CD4-positive, alpha-beta memory T cell (primary cell): ENCODE data around the gene GPR61. TPM values are rescaled to one million over a fixed set of nuclear protein-coding genes. Genes with fewer than 3 reads are reported as not detected.
A peak's percentile ranks its signal among the peaks of the same experiment; 100 is the strongest.

Source experiments
- CTCF ChIA-PET: fragments of 350-600 bp; sonication (Branson Sonifier 250); formaldehyde crosslinking; loops from one replicate; lab custom pipeline; 2021; ENCODE audit warnings: inconsistent platforms; ENCODE audit not compliant: partially characterized antibody; lab: Charles Lee
- POLR2A ChIA-PET: fragments of 350-600 bp; sonication (Branson Sonifier 250); formaldehyde crosslinking; loops from one replicate; lab custom pipeline; 2021; ENCODE audit not compliant: partially characterized antibody; lab: Charles Lee
- DNase-seq, 5 donors: peaks; one replicate each; pipeline versions ENCODE4 v3.0.0 to v3.0.0-alpha.2; 2020 to 2022; ENCODE audit warnings: mixed read lengths in 1 of 5
- H3K27ac ChIP-seq: one replicate; pipeline ENCODE4 v1.7.0; 2013; ENCODE audit warnings: low read depth, low read length
- H3K27me3 ChIP-seq: 2 replicates; pipeline ENCODE4 v1.7.0; 2013; ENCODE audit warnings: mild to moderate bottlenecking, low read length, moderate library complexity; ENCODE audit not compliant: insufficient read depth
- H3K36me3 ChIP-seq: 2 replicates; pipeline ENCODE4 v1.7.0; 2013; ENCODE audit warnings: mild to moderate bottlenecking, low read length, moderate library complexity; ENCODE audit not compliant: insufficient read depth
- H3K4me1 ChIP-seq: 2 replicates; pipeline ENCODE4 v1.7.0; 2013; ENCODE audit warnings: mild to moderate bottlenecking, low read length, moderate library complexity; ENCODE audit not compliant: insufficient read depth
- H3K4me3 ChIP-seq, 2 donors: one replicate each; pipeline ENCODE4 v1.7.0; 2013; ENCODE audit warnings: low read length in 2 of 2, mild to moderate bottlenecking in 1 of 2
- H3K9me3 ChIP-seq, 2 donors: one replicate each; pipeline ENCODE4 v1.7.0; 2013; ENCODE audit warnings: low read length in 2 of 2, control low read depth in 1 of 2; ENCODE audit not compliant: control insufficient read depth in 1 of 2
- H3K27ac Mint-ChIP-seq, 7 donors: one replicate each; pipeline ENCODE4 v1.8.0; 2020 to 2021; ENCODE audit warnings: mixed read lengths in 7 of 7, mild to moderate bottlenecking in 6 of 7, inconsistent platforms in 3 of 7, moderate library complexity in 3 of 7
- H3K27me3 Mint-ChIP-seq, 2 donors: one replicate each; pipeline ENCODE4 v1.8.0; 2020 to 2021; ENCODE audit warnings: mixed read lengths in 2 of 2
- H3K36me3 Mint-ChIP-seq, 2 donors: one replicate each; pipeline ENCODE4 v1.8.0; 2020 to 2021; ENCODE audit warnings: mixed read lengths in 2 of 2, inconsistent platforms in 1 of 2, mild to moderate bottlenecking in 1 of 2
- H3K4me1 Mint-ChIP-seq, 4 donors: one replicate each; pipeline ENCODE4 v1.8.0; 2020 to 2021; ENCODE audit warnings: mixed read lengths in 4 of 4, mild to moderate bottlenecking in 1 of 4
- H3K4me3 Mint-ChIP-seq, 8 donors: one replicate each; pipeline ENCODE4 v1.8.0; 2020 to 2021; ENCODE audit warnings: mixed read lengths in 8 of 8, mild to moderate bottlenecking in 7 of 8, moderate library complexity in 6 of 8, inconsistent platforms in 3 of 8
- H3K9me3 Mint-ChIP-seq, 8 donors: one replicate each; pipeline ENCODE4 v1.8.0; 2020 to 2021; ENCODE audit warnings: mixed read lengths in 8 of 8, mild to moderate bottlenecking in 5 of 8, inconsistent platforms in 3 of 8, moderate library complexity in 1 of 8
- intact Hi-C: fragments of 100-400 bp; cut with micrococcal nuclease; formaldehyde crosslinking; loops from one replicate; pipeline ENCODE4 v1.15.1; 2023
- polyA plus RNA-seq, 2 donors: library from polyadenylated mRNA; unstranded; fragments of 300-500 nt; fragmentation: Illumina TruSeq; gene quantifications; one replicate each; pipeline ENCODE4 v1.2.3, GENCODE V29; 2021
- total RNA-seq, 2 experiments: library from RNA; stranded (reverse); gene quantifications; one replicate each; pipeline ENCODE4 v1.2.3, GENCODE V29; 2021

The GPR61 gene
- total and polyA plus RNA-seq, 4 experiments from 2014 or later: 0.35 to 0.84 (median 0.53) TPM; not detected in 1

DNA sequence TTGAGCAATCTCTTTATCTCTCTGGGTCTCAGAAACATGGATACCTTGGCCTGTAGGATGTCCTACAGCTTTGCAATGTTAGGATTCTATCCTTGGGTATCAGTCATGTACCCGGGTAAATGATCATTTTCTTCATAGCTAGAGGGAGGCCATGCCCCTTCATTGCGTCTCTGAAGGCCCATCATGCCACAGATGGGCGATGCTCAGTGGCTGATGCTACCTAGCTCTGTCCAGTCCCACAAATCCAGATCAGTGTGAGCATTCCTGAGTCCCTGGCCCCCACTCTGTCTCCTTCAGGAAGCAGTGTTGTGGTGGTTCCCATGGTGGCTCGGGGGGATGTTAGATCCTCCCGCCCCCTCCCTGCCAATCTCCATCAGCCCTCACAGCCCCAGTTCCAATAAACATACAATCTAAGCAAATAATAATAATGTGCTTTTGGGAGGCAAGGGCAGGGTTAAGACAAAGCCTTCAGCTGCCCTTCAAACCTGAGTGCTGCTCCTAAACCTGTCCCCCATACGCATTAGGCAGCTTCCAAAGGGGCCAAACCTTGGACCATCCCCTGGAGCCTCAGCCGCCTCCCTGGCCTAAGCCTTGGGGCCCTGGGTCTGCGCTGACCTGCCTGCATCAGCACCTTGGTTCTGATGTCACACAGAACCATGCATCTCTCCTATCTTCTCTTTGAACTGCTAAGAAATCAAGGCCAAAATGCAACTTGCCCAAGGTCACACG is 681 bp upstream of the GPR61 start:
- Histone ChIP-seq H3K36me3 (no peaks in the 10 kb centered on the region), H3K9me3 (no peaks in the 10 kb centered on the region), H3K4me1 (no peaks in the 10 kb centered on the region), H3K27me3 (no peaks in the 10 kb centered on the region), H3K4me3 (no peak overlapping the region), H3K27ac (no peak overlapping the region)
- Mint-ChIP-seq H3K27ac (peak overlapping the region in 1 of 7 donors; percentile 31), H3K4me3 (no peak overlapping the region), H3K4me1 (no peaks in the 10 kb centered on the region), H3K36me3 (no peaks in the 10 kb centered on the region), H3K27me3 (peaks cover 0 to 2% of the 10 kb centered on the region in 2 donors), H3K9me3 (no peaks in the 10 kb centered on the region)
- DNase-seq: no peak
- CTCF ChIA-PET: interaction anchor here (1.4 to 21.4 kb wide), 3 partner anchors 9 to 94 kb away, joined by 4 to 1669 read pairs (median 314); partner anchors contain the start of genes AMIGO1, ATXN7L2 and CYB561D1
- POLR2A ChIA-PET: interaction anchor here (2.0 kb wide), 1 partner anchor 10 kb away, joined by 7 read pairs; the partner anchor contains the start of gene GNAI3
- intact Hi-C loops: no loop called here

DNA sequence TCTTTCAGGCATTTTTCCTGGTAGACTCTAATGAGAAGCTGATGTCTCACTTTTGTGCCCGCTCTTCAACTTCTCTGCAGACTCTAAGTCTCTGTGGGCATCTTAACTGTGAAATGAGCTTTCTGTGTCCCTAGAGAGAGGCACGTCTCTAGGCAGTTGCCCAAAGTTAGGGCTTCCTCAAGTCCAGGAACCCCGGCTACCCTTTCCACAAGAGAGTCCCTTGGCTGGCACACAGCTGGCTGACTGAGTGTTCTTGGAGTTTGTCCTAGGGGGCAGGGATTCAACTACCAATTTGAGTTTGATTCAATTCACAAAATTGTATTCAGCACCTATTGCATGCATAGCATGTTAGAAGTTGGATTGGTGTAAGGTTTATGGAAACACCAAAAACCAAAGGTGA is 1.4 kb downstream of the GPR61 start:
- no peak overlapping the region for H3K4me3 ChIP-seq
- H3K36me3 ChIP-seq: no peaks in the 10 kb centered on the region
- H3K27ac ChIP-seq: no peak overlapping the region
- H3K9me3 Mint-ChIP-seq: no peaks in the 10 kb centered on the region
- no peaks in the 10 kb centered on the region for H3K36me3 Mint-ChIP-seq
- POLR2A ChIA-PET: interaction anchor here (2.0 kb wide), 1 partner anchor 7 kb away, joined by 7 read pairs; the partner anchor contains the start of gene GNAI3
- H3K4me3 Mint-ChIP-seq: no peak overlapping the region
- H3K4me1 Mint-ChIP-seq: peaks cover 0 to 1% (median 1%) of the 10 kb centered on the region in 4 donors
- DNase-seq: no peak
- H3K27ac Mint-ChIP-seq: no peak overlapping the region
- no peaks in the 10 kb centered on the region for H3K27me3 Mint-ChIP-seq
- CTCF ChIA-PET: interaction anchor here (0.9 to 21.4 kb wide), 7 partner anchors 9 to 489 kb away, joined by 3 to 1669 read pairs (median 7); partner anchors contain the start of genes AHCYL1, AMIGO1, ATXN7L2 and CYB561D1
- intact Hi-C loops: no loop called here
- no peaks in the 10 kb centered on the region for H3K27me3 ChIP-seq
- peaks cover 2% of the 10 kb centered on the region for H3K4me1 ChIP-seq
- H3K9me3 ChIP-seq: no peaks in the 10 kb centered on the region

DNA sequence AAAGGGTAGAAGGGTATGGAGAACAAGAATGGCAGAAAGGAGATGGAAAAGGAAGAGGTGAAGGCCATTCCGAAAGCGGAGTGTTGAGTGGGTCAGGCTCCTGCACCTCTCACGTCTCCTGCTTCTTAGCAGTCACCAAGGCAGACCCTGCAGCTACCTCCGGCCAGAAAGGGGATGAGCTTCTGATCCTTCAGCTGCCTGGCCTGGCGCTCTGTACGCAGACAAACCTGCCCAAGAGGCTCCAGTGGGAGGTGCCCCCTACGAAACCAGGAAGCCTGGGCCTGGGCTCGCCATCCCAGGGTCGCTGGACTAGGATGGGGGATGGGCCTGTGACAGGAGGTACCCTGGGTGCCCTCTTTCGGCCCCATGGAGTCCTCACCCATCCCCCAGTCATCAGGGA is 3.0 kb downstream of the GPR61 start:
- Histone ChIP-seq H3K36me3 (no peaks in the 10 kb centered on the region), H3K27me3 (no peaks in the 10 kb centered on the region), H3K4me3 (no peak overlapping the region), H3K4me1 (peaks cover 17% of the 10 kb centered on the region), H3K27ac (no peak overlapping the region), H3K9me3 (no peaks in the 10 kb centered on the region)
- Mint-ChIP-seq H3K36me3 (peaks cover 0 to 3% of the 10 kb centered on the region in 2 donors), H3K9me3 (no peaks in the 10 kb centered on the region), H3K4me1 (peaks cover 15 to 17% (median 16%) of the 10 kb centered on the region in 4 donors), H3K27ac (peak overlapping the region in 2 of 7 donors; percentile 41 to 70), H3K27me3 (no peaks in the 10 kb centered on the region), H3K4me3 (no peak overlapping the region)
- DNase-seq: no peak
- CTCF ChIA-PET: interaction anchor here (1.6 to 21.4 kb wide), 5 partner anchors 10 to 442 kb away, joined by 3 to 1669 read pairs (median 17); partner anchors contain the start of genes AHCYL1, AMIGO1, ATXN7L2 and CYB561D1
- intact Hi-C loops: no loop called here
- POLR2A ChIA-PET: no interaction called here

DNA sequence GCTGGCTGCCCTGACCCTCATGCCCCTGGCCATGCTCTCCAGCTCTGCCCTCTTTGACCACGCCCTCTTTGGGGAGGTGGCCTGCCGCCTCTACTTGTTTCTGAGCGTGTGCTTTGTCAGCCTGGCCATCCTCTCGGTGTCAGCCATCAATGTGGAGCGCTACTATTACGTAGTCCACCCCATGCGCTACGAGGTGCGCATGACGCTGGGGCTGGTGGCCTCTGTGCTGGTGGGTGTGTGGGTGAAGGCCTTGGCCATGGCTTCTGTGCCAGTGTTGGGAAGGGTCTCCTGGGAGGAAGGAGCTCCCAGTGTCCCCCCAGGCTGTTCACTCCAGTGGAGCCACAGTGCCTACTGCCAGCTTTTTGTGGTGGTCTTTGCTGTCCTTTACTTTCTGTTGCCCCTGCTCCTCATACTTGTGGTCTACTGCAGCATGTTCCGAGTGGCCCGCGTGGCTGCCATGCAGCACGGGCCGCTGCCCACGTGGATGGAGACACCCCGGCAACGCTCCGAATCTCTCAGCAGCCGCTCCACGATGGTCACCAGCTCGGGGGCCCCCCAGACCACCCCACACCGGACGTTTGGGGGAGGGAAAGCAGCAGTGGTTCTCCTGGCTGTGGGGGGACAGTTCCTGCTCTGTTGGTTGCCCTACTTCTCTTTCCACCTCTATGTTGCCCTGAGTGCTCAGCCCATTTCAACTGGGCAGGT is 3.8 kb downstream of the GPR61 start:
- DNase-seq: no peak
- H3K27ac ChIP-seq: no peak overlapping the region
- Mint-ChIP-seq H3K27me3 (no peaks in the 10 kb centered on the region), H3K4me1 (peaks cover 16 to 25% (median 18%) of the 10 kb centered on the region in 4 donors), H3K4me3 (no peak overlapping the region), H3K27ac (peak overlapping the region in 1 of 7 donors; percentile 53), H3K36me3 (peaks cover 0 to 7% of the 10 kb centered on the region in 2 donors), H3K9me3 (peaks cover 0 to 1% (median 0%) of the 10 kb centered on the region in 8 donors)
- H3K4me3 ChIP-seq: no peak overlapping the region
- ChIA-PET CTCF (interaction anchor here (1.0 to 10.6 kb wide), 6 partner anchors 11 to 441 kb away, joined by 3 to 314 read pairs (median 16); partner anchors contain the start of gene AHCYL1), POLR2A (interaction anchor here (1.2 kb wide), 1 partner anchor 62 kb away, joined by 3 read pairs; no protein-coding TSS in a partner anchor)
- peaks cover 20% of the 10 kb centered on the region for H3K4me1 ChIP-seq
- intact Hi-C loops: no loop called here
- no peaks in the 10 kb centered on the region for H3K9me3 ChIP-seq
- H3K36me3 ChIP-seq: no peaks in the 10 kb centered on the region
- no peaks in the 10 kb centered on the region for H3K27me3 ChIP-seq

DNA sequence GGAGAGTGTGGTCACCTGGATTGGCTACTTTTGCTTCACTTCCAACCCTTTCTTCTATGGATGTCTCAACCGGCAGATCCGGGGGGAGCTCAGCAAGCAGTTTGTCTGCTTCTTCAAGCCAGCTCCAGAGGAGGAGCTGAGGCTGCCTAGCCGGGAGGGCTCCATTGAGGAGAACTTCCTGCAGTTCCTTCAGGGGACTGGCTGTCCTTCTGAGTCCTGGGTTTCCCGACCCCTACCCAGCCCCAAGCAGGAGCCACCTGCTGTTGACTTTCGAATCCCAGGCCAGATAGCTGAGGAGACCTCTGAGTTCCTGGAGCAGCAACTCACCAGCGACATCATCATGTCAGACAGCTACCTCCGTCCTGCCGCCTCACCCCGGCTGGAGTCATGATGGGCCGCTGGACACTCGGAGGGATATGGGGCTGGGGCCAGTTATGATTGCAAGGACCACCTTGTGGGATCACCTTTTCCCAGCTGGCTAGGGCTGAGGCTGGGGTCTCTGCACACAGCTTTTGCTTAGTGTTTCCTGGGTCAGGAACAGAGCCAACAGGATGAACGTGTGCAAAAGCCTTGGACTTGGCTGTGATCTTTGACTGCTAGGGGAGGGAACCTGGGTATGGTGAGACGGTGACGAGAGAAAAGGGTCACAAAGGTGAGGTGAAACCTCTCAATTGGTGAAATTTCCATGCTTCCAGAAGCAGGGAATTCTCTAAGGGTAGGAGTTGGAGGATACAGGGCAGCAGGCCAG is 4.5 kb downstream of the GPR61 start:
- H3K27ac Mint-ChIP-seq: peak overlapping the region in 2 of 7 donors; percentile 51 to 65
- Histone ChIP-seq H3K4me1 (peaks cover 22% of the 10 kb centered on the region), H3K4me3 (no peak overlapping the region), H3K36me3 (no peaks in the 10 kb centered on the region), H3K27me3 (no peaks in the 10 kb centered on the region), H3K9me3 (no peaks in the 10 kb centered on the region), H3K27ac (no peak overlapping the region)
- ChIA-PET POLR2A (interaction anchor here (1.1 to 1.2 kb wide), 2 partner anchors 53 to 61 kb away, joined by 3 read pairs; no protein-coding TSS in a partner anchor), CTCF (interaction anchor here (0.8 to 10.6 kb wide), 7 partner anchors 9 to 441 kb away, joined by 3 to 314 read pairs (median 5); partner anchors contain the start of gene AHCYL1)
- peaks cover 0 to 1% (median 0%) of the 10 kb centered on the region in 8 donors for H3K9me3 Mint-ChIP-seq
- peaks cover 0 to 13% of the 10 kb centered on the region in 2 donors for H3K36me3 Mint-ChIP-seq
- H3K4me3 Mint-ChIP-seq: peak overlapping the region in 1 of 8 donors; percentile 4
- intact Hi-C loops: no loop called here
- no peak for DNase-seq
- no peaks in the 10 kb centered on the region for H3K27me3 Mint-ChIP-seq
- peaks cover 20 to 32% (median 22%) of the 10 kb centered on the region in 4 donors for H3K4me1 Mint-ChIP-seq

DNA sequence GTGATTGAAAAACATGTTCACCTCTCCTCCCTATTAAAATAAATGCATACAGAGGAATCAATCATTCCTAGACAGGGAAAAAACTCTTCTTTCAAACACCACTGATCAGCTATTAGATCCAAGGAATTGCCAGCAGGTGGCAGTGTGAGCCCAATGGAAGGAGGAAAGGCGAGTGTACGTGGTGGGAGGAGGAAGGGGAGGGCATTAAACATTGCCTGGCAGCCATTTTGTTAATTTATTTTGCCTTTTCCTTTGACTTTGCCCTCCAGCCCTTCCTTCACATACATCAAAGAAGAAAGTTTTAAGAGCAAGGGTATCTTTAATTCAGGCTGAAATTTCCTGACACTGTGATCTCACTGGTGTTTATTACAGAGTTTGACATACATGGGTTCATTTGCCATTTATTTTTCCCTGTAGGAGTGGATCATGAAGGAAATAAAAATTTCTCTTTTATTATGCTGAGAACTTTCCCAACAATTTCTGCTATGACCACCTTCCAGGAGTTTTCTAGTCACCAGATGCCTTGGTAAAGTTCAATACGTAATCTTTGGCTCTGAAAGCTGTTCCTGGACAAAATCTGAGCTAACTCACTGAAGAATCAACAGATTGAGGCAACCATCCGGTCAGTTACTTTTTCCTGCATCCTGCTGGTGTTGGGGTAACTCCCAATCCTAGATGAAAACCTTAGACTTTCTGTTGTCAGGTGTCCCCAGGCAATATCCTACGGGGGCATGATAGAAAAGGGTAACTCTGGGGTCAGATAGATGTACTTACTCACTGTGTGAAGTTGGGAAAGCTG is 6.8 kb downstream of the GPR61 start:
- peaks cover 0 to 1% (median 0%) of the 10 kb centered on the region in 8 donors for H3K9me3 Mint-ChIP-seq
- intact Hi-C loops: loop anchor here (1.0 to 5.0 kb wide), 5 partner anchors 36 to 444 kb away; partner anchors contain the start of gene AHCYL1
- peaks cover 33 to 54% (median 40%) of the 10 kb centered on the region in 4 donors for H3K4me1 Mint-ChIP-seq
- Histone ChIP-seq H3K27ac (peak overlapping the region; percentile 97), H3K27me3 (no peaks in the 10 kb centered on the region), H3K36me3 (no peaks in the 10 kb centered on the region), H3K4me3 (peak overlapping the region; percentile 94 to 99), H3K4me1 (peaks cover 45% of the 10 kb centered on the region), H3K9me3 (no peaks in the 10 kb centered on the region)
- peak overlapping the region; percentile 89 to 99 (median 97) for H3K4me3 Mint-ChIP-seq
- H3K27ac Mint-ChIP-seq: peak overlapping the region; percentile 92 to 100 (median 99)
- no peaks in the 10 kb centered on the region for H3K27me3 Mint-ChIP-seq
- peaks cover 0 to 17% of the 10 kb centered on the region in 2 donors for H3K36me3 Mint-ChIP-seq
- DNase-seq: peak; percentile 84 to 90 (median 87)
- ChIA-PET POLR2A (interaction anchor here (0.7 to 2.6 kb wide), 23 partner anchors 12 to 488 kb away, joined by 3 to 22 read pairs (median 6); partner anchors contain the start of genes AHCYL1, AMIGO1, AMPD2 and ATXN7L2), CTCF (interaction anchor here (0.7 to 10.6 kb wide), 30 partner anchors 9 to 506 kb away, joined by 3 to 314 read pairs (median 6); partner anchors contain the start of genes AHCYL1, AMPD2, CYB561D1 and GNAT2)
